ENCODE measurements around the gene STX11. TPM values are rescaled to one million over a fixed set of nuclear protein-coding genes. Genes with fewer than 3 reads are reported as not detected.

STX11 gene
- total and polyA plus RNA-seq, 4 donors: 0.84 to 2.2 (median 0.97) TPM

DNA sequence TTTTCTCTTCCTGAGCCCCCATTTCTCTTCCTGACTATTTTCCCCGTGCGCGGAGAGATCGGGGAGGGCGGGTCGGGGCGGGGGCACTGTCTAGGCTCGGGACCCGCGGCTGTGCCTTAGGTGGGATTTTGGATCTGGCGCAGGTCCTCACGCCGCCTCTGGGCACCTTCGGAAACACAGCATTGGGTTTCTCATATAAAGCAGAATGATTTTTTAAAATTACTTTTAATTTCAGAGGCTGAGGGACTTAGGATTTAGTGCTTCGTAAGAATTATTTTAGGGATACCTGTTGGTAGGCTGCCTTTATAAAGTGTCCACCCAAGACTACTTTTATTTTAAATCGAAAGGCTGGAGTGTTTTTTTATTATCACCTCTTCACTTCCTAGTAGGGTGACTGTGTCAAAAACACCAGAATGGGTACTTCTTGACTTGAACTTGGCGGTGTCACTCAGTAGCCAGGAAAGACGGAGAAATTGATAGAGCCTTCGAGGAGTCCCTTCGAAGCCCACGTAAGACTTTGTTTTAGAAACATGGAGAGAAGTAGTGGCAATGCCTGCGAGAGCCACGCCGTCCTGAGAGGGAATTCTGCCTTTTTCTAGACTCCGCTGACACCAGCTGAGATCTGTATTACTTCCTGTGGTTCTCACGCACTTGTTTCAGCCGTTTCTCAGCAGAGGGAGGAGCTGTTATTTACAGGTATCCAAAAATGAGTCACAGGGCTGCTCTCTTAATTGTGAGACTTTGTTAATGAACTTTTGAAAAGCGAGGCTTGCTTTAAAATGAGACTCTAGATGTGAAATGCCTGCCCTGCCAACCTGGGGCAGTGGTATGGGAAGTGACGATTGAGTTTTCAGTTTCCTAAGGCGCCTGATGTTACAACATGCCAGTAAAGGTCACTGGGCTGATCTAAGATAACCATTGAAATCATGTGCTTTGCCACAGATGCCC lies 667 bp downstream of the STX11 start:
- WGBS (ENCODE audit: insufficient coverage): 10% methylated on average over 20 of the region's 30 CpGs
- Histone ChIP-seq H3K27me3 (ENCODE audit: control insufficient read depth, insufficient read depth, low read length) (peaks cover 36% of the 10 kb centered on the region), H3K36me3 (ENCODE audit: control insufficient read depth, insufficient read depth, low read length) (no peaks in the 10 kb centered on the region)

DNA sequence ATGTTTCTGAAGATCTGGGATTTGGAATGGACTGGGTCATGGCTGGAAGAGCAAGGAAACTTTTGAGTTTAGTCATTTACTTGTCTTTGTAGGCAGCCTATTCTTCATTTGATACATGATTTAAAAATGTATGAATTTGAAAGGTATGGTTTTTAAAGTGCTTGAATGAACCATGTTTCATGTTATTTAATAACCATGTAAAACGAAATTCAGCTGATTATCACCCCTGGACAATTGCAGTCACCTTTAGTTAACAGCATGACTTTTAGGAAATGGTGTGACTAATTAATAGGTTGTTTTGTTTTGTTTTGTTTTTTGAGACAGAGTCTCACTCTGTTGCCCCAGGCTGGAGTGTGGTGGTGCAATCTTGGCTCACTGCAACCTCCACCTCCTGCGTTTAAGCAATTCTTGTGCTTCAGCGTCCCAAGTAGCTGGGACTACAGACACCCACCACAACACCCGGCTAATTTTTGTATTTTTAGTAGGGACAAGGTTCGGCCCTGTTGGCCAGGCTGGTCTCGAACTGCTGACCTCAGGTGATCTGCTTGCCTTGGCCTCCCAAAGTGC lies 2.1 kb downstream of the STX11 start:
- no CpG with 5 or more reads among the region's 6 CpGs for WGBS (ENCODE audit: insufficient coverage)
- no peak overlapping the region for H3K4me3 ChIP-seq (ENCODE audit: low read depth, low read length)
- no peak overlapping the region for H3K27ac ChIP-seq (ENCODE audit: low read depth, low read length)
- peaks cover 7% of the 10 kb centered on the region for H3K4me1 ChIP-seq (ENCODE audit: control insufficient read depth, insufficient read depth, low read length)
- H3K9me3 ChIP-seq (ENCODE audit: control insufficient read depth, insufficient read depth, low read length): no peaks in the 10 kb centered on the region
- no peak for DNase-seq (ENCODE audit: low read depth in 4 of 6, low spot score in 6 of 6)
- H3K36me3 ChIP-seq (ENCODE audit: control insufficient read depth, insufficient read depth, low read length): no peaks in the 10 kb centered on the region
- H3K27me3 ChIP-seq (ENCODE audit: control insufficient read depth, insufficient read depth, low read length): peaks cover 36% of the 10 kb centered on the region

More for the DNA sequence above, 667 bp downstream of the STX11 start:
- Histone ChIP-seq H3K27ac (ENCODE audit: low read depth, low read length) (no peak overlapping the region), H3K4me1 (ENCODE audit: control insufficient read depth, insufficient read depth, low read length) (peaks cover 7% of the 10 kb centered on the region), H3K9me3 (ENCODE audit: control insufficient read depth, insufficient read depth, low read length) (no peaks in the 10 kb centered on the region), H3K4me3 (ENCODE audit: low read depth, low read length) (peak overlapping the region; percentile 50)
- DNase-seq (ENCODE audit: low read depth in 4 of 6, low spot score in 6 of 6): peak in 2 of 6 donors; percentile 9 to 59

DNA sequence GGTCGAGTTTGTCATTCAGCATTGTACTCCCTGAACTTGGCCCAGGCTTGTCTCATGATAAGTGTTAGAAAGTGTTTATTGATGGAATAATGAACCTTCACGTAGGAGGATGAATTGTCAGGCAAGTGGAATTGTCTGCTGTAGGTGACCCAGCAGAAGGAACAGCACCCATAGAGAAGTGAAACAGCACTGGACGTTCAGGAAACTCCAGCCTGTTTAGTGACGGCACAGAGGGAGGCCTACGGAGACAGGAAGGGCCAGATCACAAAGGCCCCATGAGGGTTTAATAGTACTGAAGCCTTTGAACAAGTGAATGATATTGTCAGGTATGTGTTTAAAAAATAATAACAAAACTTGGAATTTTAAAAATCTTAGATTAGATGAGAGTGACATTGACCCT lies 2.9 kb downstream of the STX11 start:
- Histone ChIP-seq H3K27me3 (ENCODE audit: control insufficient read depth, insufficient read depth, low read length) (peaks cover 36% of the 10 kb centered on the region), H3K27ac (ENCODE audit: low read depth, low read length) (no peak overlapping the region), H3K4me3 (ENCODE audit: low read depth, low read length) (no peak overlapping the region), H3K4me1 (ENCODE audit: control insufficient read depth, insufficient read depth, low read length) (peaks cover 7% of the 10 kb centered on the region), H3K9me3 (ENCODE audit: control insufficient read depth, insufficient read depth, low read length) (no peaks in the 10 kb centered on the region), H3K36me3 (ENCODE audit: control insufficient read depth, insufficient read depth, low read length) (no peaks in the 10 kb centered on the region)
- WGBS (ENCODE audit: insufficient coverage): 95% methylated on average over 5 of the region's 5 CpGs
- DNase-seq (ENCODE audit: low read depth in 4 of 6, low spot score in 6 of 6): no peak

DNA sequence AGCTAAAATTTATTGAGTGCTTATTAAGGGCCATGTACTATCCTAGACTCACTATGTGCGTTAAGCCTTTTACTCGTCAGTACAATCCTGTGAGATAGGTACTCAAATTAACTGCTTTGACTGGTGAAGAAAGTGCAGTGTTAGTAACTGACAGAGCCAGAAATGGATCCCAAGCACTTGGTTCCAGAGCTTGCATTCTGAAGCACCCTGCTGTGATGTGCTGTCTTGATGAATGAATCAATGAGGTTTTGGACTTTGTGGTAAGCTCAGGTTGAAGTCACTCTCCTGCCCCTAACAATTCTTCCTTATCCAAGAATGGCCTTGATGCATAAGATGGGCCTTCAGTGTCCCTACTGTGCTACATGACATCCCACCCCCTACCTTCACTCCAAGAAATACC lies 3.7 kb downstream of the STX11 start:
- Histone ChIP-seq H3K4me3 (ENCODE audit: low read depth, low read length) (no peak overlapping the region), H3K9me3 (ENCODE audit: control insufficient read depth, insufficient read depth, low read length) (no peaks in the 10 kb centered on the region), H3K27me3 (ENCODE audit: control insufficient read depth, insufficient read depth, low read length) (peaks cover 36% of the 10 kb centered on the region), H3K36me3 (ENCODE audit: control insufficient read depth, insufficient read depth, low read length) (no peaks in the 10 kb centered on the region), H3K27ac (ENCODE audit: low read depth, low read length) (no peak overlapping the region), H3K4me1 (ENCODE audit: control insufficient read depth, insufficient read depth, low read length) (peaks cover 7% of the 10 kb centered on the region)
- DNase-seq (ENCODE audit: low read depth in 4 of 6, low spot score in 6 of 6): no peak
- 100% methylated on average over 2 of the region's 2 CpGs for WGBS (ENCODE audit: insufficient coverage)

DNA sequence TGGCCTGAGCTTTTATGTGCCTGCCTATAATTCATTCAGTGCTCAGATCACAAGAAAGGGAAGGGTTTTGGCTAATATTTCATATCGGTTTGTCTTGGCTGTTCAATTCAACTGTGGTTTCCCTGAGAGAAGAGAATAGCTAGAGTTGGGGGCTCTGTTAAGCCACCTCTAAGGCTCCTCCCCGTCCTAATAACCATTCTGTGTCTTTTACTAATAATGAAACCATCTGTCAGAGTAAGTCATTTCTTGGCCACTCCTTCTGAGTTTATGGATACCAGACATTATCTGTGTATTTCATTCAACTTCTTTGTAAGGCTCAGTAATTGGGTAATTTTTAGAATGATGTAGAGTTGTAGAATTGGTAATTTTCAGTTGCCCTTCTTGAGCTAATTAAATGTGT lies 5.2 kb downstream of the STX11 start:
- Histone ChIP-seq H3K4me3 (ENCODE audit: low read depth, low read length) (no peak overlapping the region), H3K27me3 (ENCODE audit: control insufficient read depth, insufficient read depth, low read length) (peaks cover 26% of the 10 kb centered on the region), H3K9me3 (ENCODE audit: control insufficient read depth, insufficient read depth, low read length) (no peaks in the 10 kb centered on the region), H3K36me3 (ENCODE audit: control insufficient read depth, insufficient read depth, low read length) (no peaks in the 10 kb centered on the region), H3K4me1 (ENCODE audit: control insufficient read depth, insufficient read depth, low read length) (no peaks in the 10 kb centered on the region), H3K27ac (ENCODE audit: low read depth, low read length) (no peak overlapping the region)
- no peak for DNase-seq (ENCODE audit: low read depth in 4 of 6, low spot score in 6 of 6)
- no CpG with 5 or more reads among the region's 2 CpGs for WGBS (ENCODE audit: insufficient coverage)

DNA sequence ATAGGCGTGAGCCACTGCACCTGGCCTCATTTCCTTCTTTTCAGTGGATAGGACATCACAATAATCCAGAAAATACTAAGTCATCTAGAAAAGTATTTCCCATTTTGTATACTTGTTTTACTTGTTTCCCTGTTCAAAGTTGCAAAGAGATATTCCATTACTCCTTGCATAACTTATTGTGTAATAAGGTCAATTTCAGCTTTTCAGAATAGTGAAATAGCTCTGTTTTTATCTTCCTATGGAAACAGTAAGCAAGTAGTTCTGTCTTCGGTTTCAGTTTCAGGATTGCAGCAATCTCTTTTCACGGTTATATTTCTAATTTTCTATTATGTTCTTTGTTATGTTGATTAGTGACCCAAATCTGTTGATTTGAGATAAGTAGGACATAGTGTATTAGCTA lies 6.0 kb downstream of the STX11 start:
- Histone ChIP-seq H3K9me3 (ENCODE audit: control insufficient read depth, insufficient read depth, low read length) (no peaks in the 10 kb centered on the region), H3K27me3 (ENCODE audit: control insufficient read depth, insufficient read depth, low read length) (peaks cover 18% of the 10 kb centered on the region), H3K27ac (ENCODE audit: low read depth, low read length) (no peak overlapping the region), H3K4me1 (ENCODE audit: control insufficient read depth, insufficient read depth, low read length) (no peaks in the 10 kb centered on the region), H3K36me3 (ENCODE audit: control insufficient read depth, insufficient read depth, low read length) (no peaks in the 10 kb centered on the region), H3K4me3 (ENCODE audit: low read depth, low read length) (no peak overlapping the region)
- DNase-seq (ENCODE audit: low read depth in 4 of 6, low spot score in 6 of 6): no peak
- WGBS (ENCODE audit: insufficient coverage): no CpG with 5 or more reads among the region's 3 CpGs

DNA sequence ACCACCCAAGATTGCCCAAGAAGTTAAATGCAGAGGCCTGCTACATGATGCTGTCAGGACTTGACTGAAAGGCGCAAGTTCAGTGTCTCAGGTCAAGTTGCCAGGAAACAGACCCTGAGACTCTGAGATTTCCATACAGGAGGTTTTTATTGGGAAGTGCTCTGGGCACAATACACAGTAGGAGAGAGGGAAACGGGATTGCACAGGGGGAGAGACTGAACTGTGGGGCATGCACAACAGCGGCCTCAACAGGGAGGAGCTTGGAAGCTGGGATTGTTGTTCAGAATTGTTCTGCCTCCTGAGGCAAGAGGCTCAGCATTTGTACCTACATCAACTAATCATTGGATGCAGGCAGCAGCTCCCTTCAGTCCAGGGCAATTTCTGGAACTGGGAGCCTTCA lies 6.7 kb downstream of the STX11 start:
- Histone ChIP-seq H3K4me1 (ENCODE audit: control insufficient read depth, insufficient read depth, low read length) (no peaks in the 10 kb centered on the region), H3K9me3 (ENCODE audit: control insufficient read depth, insufficient read depth, low read length) (no peaks in the 10 kb centered on the region), H3K36me3 (ENCODE audit: control insufficient read depth, insufficient read depth, low read length) (no peaks in the 10 kb centered on the region), H3K4me3 (ENCODE audit: low read depth, low read length) (no peak overlapping the region), H3K27me3 (ENCODE audit: control insufficient read depth, insufficient read depth, low read length) (peaks cover 12% of the 10 kb centered on the region), H3K27ac (ENCODE audit: low read depth, low read length) (no peak overlapping the region)
- no peak for DNase-seq (ENCODE audit: low read depth in 4 of 6, low spot score in 6 of 6)
- 71% methylated on average over 2 of the region's 3 CpGs for WGBS (ENCODE audit: insufficient coverage)

DNA sequence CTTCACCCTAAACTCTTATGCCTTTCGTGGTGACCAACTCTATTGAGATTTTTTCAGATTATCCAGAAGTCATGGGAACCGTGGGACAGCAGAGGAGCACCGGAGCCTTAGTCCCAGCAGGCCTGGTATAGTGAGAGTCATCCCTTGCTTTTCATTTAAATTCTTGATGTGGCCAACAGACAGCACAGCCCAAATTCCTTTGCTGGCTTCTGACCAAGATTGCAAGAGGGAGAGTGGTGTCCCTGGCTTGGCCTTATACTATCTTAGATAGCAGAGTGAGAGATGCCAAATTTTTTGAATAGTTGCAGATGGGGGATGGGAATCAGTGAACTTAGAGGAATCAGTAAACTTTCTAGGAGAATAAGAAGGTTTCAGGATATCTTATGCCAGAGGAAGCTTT lies 7.8 kb downstream of the STX11 start:
- Histone ChIP-seq H3K27me3 (ENCODE audit: control insufficient read depth, insufficient read depth, low read length) (peaks cover 2% of the 10 kb centered on the region), H3K4me1 (ENCODE audit: control insufficient read depth, insufficient read depth, low read length) (no peaks in the 10 kb centered on the region), H3K4me3 (ENCODE audit: low read depth, low read length) (no peak overlapping the region), H3K9me3 (ENCODE audit: control insufficient read depth, insufficient read depth, low read length) (no peaks in the 10 kb centered on the region), H3K36me3 (ENCODE audit: control insufficient read depth, insufficient read depth, low read length) (no peaks in the 10 kb centered on the region), H3K27ac (ENCODE audit: low read depth, low read length) (no peak overlapping the region)
- 84% methylated on average over 3 of the region's 3 CpGs for WGBS (ENCODE audit: insufficient coverage)
- DNase-seq (ENCODE audit: low read depth in 4 of 6, low spot score in 6 of 6): peak in 1 of 6 donors; percentile 62

DNA sequence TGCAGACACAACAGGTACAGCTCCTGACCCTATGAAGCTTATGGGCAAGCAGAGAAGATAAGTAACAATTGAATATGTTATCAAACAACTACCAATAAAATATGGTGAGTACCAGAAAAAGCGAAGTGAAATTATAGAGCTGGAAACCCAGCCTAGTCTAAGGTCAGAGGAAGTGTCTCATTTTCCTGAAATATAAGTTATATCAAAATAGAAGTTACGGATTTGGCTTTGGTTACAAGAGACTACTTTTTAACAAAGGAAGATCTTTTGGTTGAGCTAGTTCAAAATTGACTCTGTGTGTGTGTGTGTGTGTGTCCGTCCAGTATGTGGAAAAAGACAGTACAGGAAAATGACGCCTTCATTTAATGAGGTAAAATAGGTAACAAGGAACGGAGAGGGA lies 8.9 kb downstream of the STX11 start:
- no peak for DNase-seq (ENCODE audit: low read depth in 4 of 6, low spot score in 6 of 6)
- Histone ChIP-seq H3K4me3 (ENCODE audit: low read depth, low read length) (no peak overlapping the region), H3K27me3 (ENCODE audit: control insufficient read depth, insufficient read depth, low read length) (no peaks in the 10 kb centered on the region), H3K9me3 (ENCODE audit: control insufficient read depth, insufficient read depth, low read length) (no peaks in the 10 kb centered on the region), H3K27ac (ENCODE audit: low read depth, low read length) (no peak overlapping the region), H3K36me3 (ENCODE audit: control insufficient read depth, insufficient read depth, low read length) (no peaks in the 10 kb centered on the region), H3K4me1 (ENCODE audit: control insufficient read depth, insufficient read depth, low read length) (no peaks in the 10 kb centered on the region)
- 100% methylated on average over 1 of the region's 5 CpGs for WGBS (ENCODE audit: insufficient coverage)

DNA sequence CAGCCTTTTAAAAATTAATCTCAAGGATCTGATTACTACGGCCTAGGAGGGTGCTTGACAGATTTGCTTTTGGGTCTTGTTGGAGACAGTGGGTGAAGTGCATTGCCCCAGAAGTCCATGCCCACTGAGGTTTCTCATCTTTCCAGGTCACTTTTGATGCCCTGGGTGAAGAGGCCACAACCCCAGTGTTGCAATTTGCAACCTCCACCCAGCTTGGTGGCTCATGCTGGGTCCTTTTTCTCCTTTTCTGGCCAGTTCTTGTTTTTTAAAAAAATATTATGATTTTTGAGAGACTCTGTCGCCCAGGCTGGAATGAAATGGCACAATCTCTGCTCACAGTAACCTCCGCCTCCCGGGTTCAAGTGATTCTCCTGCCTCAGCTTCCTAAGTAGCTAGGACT lies 9.4 kb downstream of the STX11 start:
- Histone ChIP-seq H3K9me3 (ENCODE audit: control insufficient read depth, insufficient read depth, low read length) (no peaks in the 10 kb centered on the region), H3K4me1 (ENCODE audit: control insufficient read depth, insufficient read depth, low read length) (no peaks in the 10 kb centered on the region), H3K36me3 (ENCODE audit: control insufficient read depth, insufficient read depth, low read length) (no peaks in the 10 kb centered on the region), H3K27me3 (ENCODE audit: control insufficient read depth, insufficient read depth, low read length) (no peaks in the 10 kb centered on the region), H3K27ac (ENCODE audit: low read depth, low read length) (no peak overlapping the region), H3K4me3 (ENCODE audit: low read depth, low read length) (no peak overlapping the region)
- WGBS (ENCODE audit: insufficient coverage): 100% methylated on average over 3 of the region's 4 CpGs
- no peak for DNase-seq (ENCODE audit: low read depth in 4 of 6, low spot score in 6 of 6)

Measured in spinal cord (tissue), 10 donors.